ENCODE results near the gene PTPN4. TPM values are rescaled to one million over a fixed set of nuclear protein-coding genes. Genes with fewer than 3 reads are reported as not detected.

PTPN4 gene
- total and polyA plus RNA-seq, 9 donors: 6.3 to 36.3 (median 14.1) TPM

GRCh38 chr2:119732601-119733164 lies 27.0 kb upstream of the PTPN4 start:
- WGBS (ENCODE audit: insufficient coverage): 89% methylated on average over 4 of the region's 6 CpGs
- Histone ChIP-seq H3K9me3 (replicated peaks; ENCODE audit: control insufficient read depth, low read depth, low read length) (no peaks in the 10 kb centered on the region), H3K27ac (ENCODE audit: low read length) (peak overlapping the region; percentile 3), H3K27me3 (ENCODE audit: control insufficient read depth, insufficient read depth, low read length) (no peaks in the 10 kb centered on the region), H3K4me3 (ENCODE audit: low read length) (no peak overlapping the region), H3K4me1 (ENCODE audit: control insufficient read depth, insufficient read depth, low read length) (peaks cover 29% of the 10 kb centered on the region), H3K36me3 (ENCODE audit: control insufficient read depth, insufficient read depth, low read length) (no peaks in the 10 kb centered on the region)
- no peak for DNase-seq

GRCh38 chr2:119734047-119734446 lies 25.7 kb upstream of the PTPN4 start:
- H3K27ac ChIP-seq (ENCODE audit: low read length): peak overlapping the region; percentile 65
- peak; percentile 46 for DNase-seq
- H3K36me3 ChIP-seq (ENCODE audit: control insufficient read depth, insufficient read depth, low read length): no peaks in the 10 kb centered on the region
- H3K9me3 ChIP-seq (replicated peaks; ENCODE audit: control insufficient read depth, low read depth, low read length): no peaks in the 10 kb centered on the region
- H3K27me3 ChIP-seq (ENCODE audit: control insufficient read depth, insufficient read depth, low read length): no peaks in the 10 kb centered on the region
- H3K4me1 ChIP-seq (ENCODE audit: control insufficient read depth, insufficient read depth, low read length): peaks cover 29% of the 10 kb centered on the region
- H3K4me3 ChIP-seq (ENCODE audit: low read length): no peak overlapping the region
- WGBS (ENCODE audit: insufficient coverage): 71% methylated on average over 4 of the region's 4 CpGs

GRCh38 chr2:119735565-119735964 lies 24.2 kb upstream of the PTPN4 start:
- 74% methylated on average over 7 of the region's 8 CpGs for WGBS (ENCODE audit: insufficient coverage)
- no peak for DNase-seq
- no peak overlapping the region for H3K27ac ChIP-seq (ENCODE audit: low read length)

GRCh38 chr2:119736021-119736420 lies 23.7 kb upstream of the PTPN4 start:
- peaks cover 29% of the 10 kb centered on the region for H3K4me1 ChIP-seq (ENCODE audit: control insufficient read depth, insufficient read depth, low read length)
- no peak overlapping the region for H3K4me3 ChIP-seq (ENCODE audit: low read length)
- H3K36me3 ChIP-seq (ENCODE audit: control insufficient read depth, insufficient read depth, low read length): no peaks in the 10 kb centered on the region
- no peaks in the 10 kb centered on the region for H3K9me3 ChIP-seq (replicated peaks; ENCODE audit: control insufficient read depth, low read depth, low read length)
- DNase-seq: no peak
- H3K27me3 ChIP-seq (ENCODE audit: control insufficient read depth, insufficient read depth, low read length): no peaks in the 10 kb centered on the region
- 36% methylated on average over 4 of the region's 5 CpGs for WGBS (ENCODE audit: insufficient coverage)
- no peak overlapping the region for H3K27ac ChIP-seq (ENCODE audit: low read length)

More at GRCh38 chr2:119735565-119735964, 24.2 kb upstream of the PTPN4 start:
- Histone ChIP-seq H3K36me3 (ENCODE audit: control insufficient read depth, insufficient read depth, low read length) (no peaks in the 10 kb centered on the region), H3K4me1 (ENCODE audit: control insufficient read depth, insufficient read depth, low read length) (peaks cover 30% of the 10 kb centered on the region), H3K9me3 (replicated peaks; ENCODE audit: control insufficient read depth, low read depth, low read length) (no peaks in the 10 kb centered on the region), H3K27me3 (ENCODE audit: control insufficient read depth, insufficient read depth, low read length) (no peaks in the 10 kb centered on the region), H3K4me3 (ENCODE audit: low read length) (no peak overlapping the region)

GRCh38 chr2:119739580-119740255 lies 20.0 kb upstream of the PTPN4 start:
- no peaks in the 10 kb centered on the region for H3K36me3 ChIP-seq (ENCODE audit: control insufficient read depth, insufficient read depth, low read length)
- no peak overlapping the region for H3K27ac ChIP-seq (ENCODE audit: low read length)
- no peaks in the 10 kb centered on the region for H3K9me3 ChIP-seq (replicated peaks; ENCODE audit: control insufficient read depth, low read depth, low read length)
- no peak overlapping the region for H3K4me3 ChIP-seq (ENCODE audit: low read length)
- no peaks in the 10 kb centered on the region for H3K27me3 ChIP-seq (ENCODE audit: control insufficient read depth, insufficient read depth, low read length)
- peaks cover 14% of the 10 kb centered on the region for H3K4me1 ChIP-seq (ENCODE audit: control insufficient read depth, insufficient read depth, low read length)
- 33% methylated on average over 3 of the region's 3 CpGs for whole genome bisulfite sequencing (ENCODE audit: insufficient coverage)
- no peak for DNase-seq

- WGBS (ENCODE audit: insufficient coverage): no CpG with 5 or more reads among the region's 3 CpGs
- DNase-seq: no peak
- H3K27ac ChIP-seq (ENCODE audit: low read length): no peak overlapping the region
- no peaks in the 10 kb centered on the region for H3K9me3 ChIP-seq (replicated peaks; ENCODE audit: control insufficient read depth, low read depth, low read length)
- H3K4me1 ChIP-seq (ENCODE audit: control insufficient read depth, insufficient read depth, low read length): peaks cover 5% of the 10 kb centered on the region
- no peak overlapping the region for H3K4me3 ChIP-seq (ENCODE audit: low read length)
- H3K36me3 ChIP-seq (ENCODE audit: control insufficient read depth, insufficient read depth, low read length): no peaks in the 10 kb centered on the region
- peaks cover 1% of the 10 kb centered on the region for H3K27me3 ChIP-seq (ENCODE audit: control insufficient read depth, insufficient read depth, low read length)
Measured at GRCh38 chr2:119741001-119741400, 18.7 kb upstream of the PTPN4 start.

GRCh38 chr2:119741868-119742267 lies 17.9 kb upstream of the PTPN4 start:
- Histone ChIP-seq H3K36me3 (ENCODE audit: control insufficient read depth, insufficient read depth, low read length) (no peaks in the 10 kb centered on the region), H3K9me3 (replicated peaks; ENCODE audit: control insufficient read depth, low read depth, low read length) (no peaks in the 10 kb centered on the region)
- WGBS (ENCODE audit: insufficient coverage): 45% methylated on average over 2 of the region's 3 CpGs

GRCh38 chr2:119744335-119744939 lies 15.3 kb upstream of the PTPN4 start:
- no peak for DNase-seq

More at GRCh38 chr2:119741868-119742267, 17.9 kb upstream of the PTPN4 start:
- Histone ChIP-seq H3K27ac (ENCODE audit: low read length) (no peak overlapping the region), H3K27me3 (ENCODE audit: control insufficient read depth, insufficient read depth, low read length) (peaks cover 5% of the 10 kb centered on the region), H3K4me3 (ENCODE audit: low read length) (no peak overlapping the region), H3K4me1 (ENCODE audit: control insufficient read depth, insufficient read depth, low read length) (peaks cover 5% of the 10 kb centered on the region)
- no peak for DNase-seq

GRCh38 chr2:119745566-119745965 lies 14.2 kb upstream of the PTPN4 start:
- no peaks in the 10 kb centered on the region for H3K4me1 ChIP-seq (ENCODE audit: control insufficient read depth, insufficient read depth, low read length)
- no peak overlapping the region for H3K27ac ChIP-seq (ENCODE audit: low read length)
- no peak overlapping the region for H3K4me3 ChIP-seq (ENCODE audit: low read length)
- no peak for DNase-seq
- no peaks in the 10 kb centered on the region for H3K9me3 ChIP-seq (replicated peaks; ENCODE audit: control insufficient read depth, low read depth, low read length)
- peaks cover 5% of the 10 kb centered on the region for H3K27me3 ChIP-seq (ENCODE audit: control insufficient read depth, insufficient read depth, low read length)
- H3K36me3 ChIP-seq (ENCODE audit: control insufficient read depth, insufficient read depth, low read length): no peaks in the 10 kb centered on the region
- 44% methylated on average over 1 of the region's 2 CpGs for WGBS (ENCODE audit: insufficient coverage)

More at GRCh38 chr2:119744335-119744939, 15.3 kb upstream of the PTPN4 start:
- peaks cover 5% of the 10 kb centered on the region for H3K27me3 ChIP-seq (ENCODE audit: control insufficient read depth, insufficient read depth, low read length)
- no CpG with 5 or more reads among the region's 2 CpGs for WGBS (ENCODE audit: insufficient coverage)
- H3K4me1 ChIP-seq (ENCODE audit: control insufficient read depth, insufficient read depth, low read length): peaks cover 5% of the 10 kb centered on the region
- no peaks in the 10 kb centered on the region for H3K9me3 ChIP-seq (replicated peaks; ENCODE audit: control insufficient read depth, low read depth, low read length)
- H3K36me3 ChIP-seq (ENCODE audit: control insufficient read depth, insufficient read depth, low read length): no peaks in the 10 kb centered on the region
- H3K27ac ChIP-seq (ENCODE audit: low read length): no peak overlapping the region
- no peak overlapping the region for H3K4me3 ChIP-seq (ENCODE audit: low read length)

GRCh38 chr2:119746836-119747686 lies 12.7 kb upstream of the PTPN4 start:
- H3K27ac ChIP-seq (ENCODE audit: low read length): no peak overlapping the region
- no peaks in the 10 kb centered on the region for H3K4me1 ChIP-seq (ENCODE audit: control insufficient read depth, insufficient read depth, low read length)
- DNase-seq: no peak
- H3K9me3 ChIP-seq (replicated peaks; ENCODE audit: control insufficient read depth, low read depth, low read length): no peaks in the 10 kb centered on the region
- no peaks in the 10 kb centered on the region for H3K36me3 ChIP-seq (ENCODE audit: control insufficient read depth, insufficient read depth, low read length)
- no peak overlapping the region for H3K4me3 ChIP-seq (ENCODE audit: low read length)
- 63% methylated on average over 10 of the region's 15 CpGs for WGBS (ENCODE audit: insufficient coverage)
- H3K27me3 ChIP-seq (ENCODE audit: control insufficient read depth, insufficient read depth, low read length): peaks cover 5% of the 10 kb centered on the region
